Coronary artery (tissue), 2 donors: ENCODE measurements around the gene SMG9.
"Not testable (repeated sequence)": the region's sequence is repeated elsewhere in the genome, so short reads cannot be mapped to it uniquely, and the experiment has no call there.

Experiments
- DNase-seq: peaks from one replicate; pipeline ENCODE4 v3.0.0-alpha.2; 2017; ENCODE audit warnings: low spot score
- H3K27ac ChIP-seq, 2 donors: fragments of 200-600 bp; sonication (generic); one replicate each; pipeline ENCODE4 v1.5.1; 2016 to 2019
- H3K4me3 ChIP-seq: fragments of 200-600 bp; sonication (generic); 2 replicates; pipeline ENCODE4 v1.5.1; 2016; ENCODE audit warnings: mild to moderate bottlenecking, moderate library complexity
- CTCF ChIP-seq: fragments of 200-600 bp; sonication (generic); IDR thresholded peaks from one replicate; pipeline ENCODE4 v1.5.1; 2019; ENCODE audit warnings: antibody characterized with exemption

The SMG9 gene

GRCh38 chr19:43683905-43684304 lies 70.9 kb downstream of the SMG9 start:
- H3K27ac ChIP-seq: no peak overlapping the region
- DNase-seq: no peak
- TF ChIP-seq CTCF: no peak

GRCh38 chr19:43682824-43683661 lies 71.7 kb downstream of the SMG9 start:
- no peak for TF ChIP-seq CTCF

More at GRCh38 chr19:43683905-43684304, 70.9 kb downstream of the SMG9 start:
- no peak overlapping the region for H3K4me3 ChIP-seq

GRCh38 chr19:43682269-43682668 lies 72.5 kb downstream of the SMG9 start:
- not testable (repeated sequence) for H3K27ac ChIP-seq, DNase-seq, H3K4me3 ChIP-seq

More at GRCh38 chr19:43682824-43683661, 71.7 kb downstream of the SMG9 start:
- H3K4me3 ChIP-seq: no peak overlapping the region
- no peak for DNase-seq
- H3K27ac ChIP-seq: no peak overlapping the region

- H3K27ac ChIP-seq: no peak overlapping the region
- DNase-seq: no peak
- no peak overlapping the region for H3K4me3 ChIP-seq
- no peak for TF ChIP-seq CTCF
Measured at GRCh38 chr19:43681821-43682220, 72.9 kb downstream of the SMG9 start.

GRCh38 chr19:43678512-43679261 lies 76.1 kb downstream of the SMG9 start:
- no peak for DNase-seq
- no peak overlapping the region for H3K4me3 ChIP-seq
- H3K27ac ChIP-seq: no peak overlapping the region
- no peak for TF ChIP-seq CTCF
